H9 (cell line): ENCODE measurements around the gene SOCS6. TPM values are rescaled to one million over a fixed set of nuclear protein-coding genes. Genes with fewer than 3 reads are reported as not detected.

Source experiments
- DNase-seq: peaks from one replicate; pipeline ENCODE4 v3.0.0-alpha.2; 2017
- H2AFZ ChIP-seq: one replicate; pipeline ENCODE4 v1.6.1; 2013; ENCODE audit warnings: mild to moderate bottlenecking, low read length, control low read depth, moderate library complexity
- H2AK5ac ChIP-seq: 2 replicates; pipeline ENCODE4 v1.6.1; 2013; ENCODE audit warnings: low read length, control low read depth, mixed read lengths; ENCODE audit not compliant: insufficient read length
- H2BK120ac ChIP-seq: one replicate; pipeline ENCODE4 v1.6.1; 2013; ENCODE audit warnings: low read depth, mild to moderate bottlenecking, low read length, control low read depth, inconsistent platforms; ENCODE audit not compliant: poor library complexity, severe bottlenecking
- H2BK12ac ChIP-seq: 2 replicates; pipeline ENCODE4 v1.6.1; 2013; ENCODE audit warnings: low read length, control low read depth, mixed read lengths, low read depth; ENCODE audit not compliant: insufficient read length
- H2BK15ac ChIP-seq: 2 replicates; pipeline ENCODE4 v1.6.1; 2013; ENCODE audit warnings: low read depth, low read length, control low read depth
- H2BK20ac ChIP-seq: one replicate; pipeline ENCODE4 v1.6.1; 2013; ENCODE audit warnings: low read depth, mild to moderate bottlenecking, low read length, control low read depth, inconsistent platforms; ENCODE audit not compliant: poor library complexity, severe bottlenecking
- H2BK5ac ChIP-seq: 2 replicates; pipeline ENCODE4 v1.6.1; 2013; ENCODE audit warnings: low read length, control low read depth, mixed read lengths; ENCODE audit not compliant: insufficient read length
- H3K14ac ChIP-seq: 2 replicates; pipeline ENCODE4 v1.6.1; 2013; ENCODE audit warnings: low read length, control low read depth; ENCODE audit not compliant: insufficient read depth
- H3K18ac ChIP-seq: 2 replicates; pipeline ENCODE4 v1.6.1; 2013; ENCODE audit warnings: low read depth, mild to moderate bottlenecking, mixed read lengths, low read length, control low read depth; ENCODE audit not compliant: insufficient read length
- H3K23ac ChIP-seq: 2 replicates; pipeline ENCODE4 v1.6.1; 2013; ENCODE audit warnings: low read length, control low read depth, mixed read lengths, low read depth; ENCODE audit not compliant: insufficient read length
- H3K23me2 ChIP-seq: 2 replicates; pipeline ENCODE4 v1.6.1; 2013; ENCODE audit warnings: low read depth, mild to moderate bottlenecking, mixed read lengths, low read length, control low read depth; ENCODE audit not compliant: insufficient read length, poor library complexity, severe bottlenecking
- H3K27ac ChIP-seq: 2 replicates; pipeline ENCODE4 v1.5.1; 2013; ENCODE audit warnings: low read length, control low read depth, mixed read lengths, low read depth; ENCODE audit not compliant: insufficient read length
- H3K27me3 ChIP-seq: 2 replicates; pipeline ENCODE4 v1.6.1; 2013; ENCODE audit warnings: low read length, control low read depth, inconsistent platforms; ENCODE audit not compliant: insufficient read depth
- H3K4ac ChIP-seq: 2 replicates; pipeline ENCODE4 v1.6.1; 2013; ENCODE audit warnings: low read depth, mild to moderate bottlenecking, control low read depth, inconsistent platforms, low read length, moderate library complexity
- H3K4me1 ChIP-seq: 2 replicates; pipeline ENCODE4 v1.6.1; 2013; ENCODE audit warnings: low read length, control low read depth, inconsistent platforms; ENCODE audit not compliant: insufficient read depth
- H3K4me2 ChIP-seq: 2 replicates; pipeline ENCODE4 v1.6.1; 2013; ENCODE audit warnings: low read length, control low read depth, mixed read lengths; ENCODE audit not compliant: insufficient read length, insufficient read depth
- H3K56ac ChIP-seq: 2 replicates; pipeline ENCODE4 v1.6.1; 2013; ENCODE audit warnings: low read depth, mild to moderate bottlenecking, mixed read lengths, low read length, control low read depth; ENCODE audit not compliant: insufficient read length
- H3K79me1 ChIP-seq: 2 replicates; pipeline ENCODE4 v1.6.1; 2013; ENCODE audit warnings: low read depth, mild to moderate bottlenecking, moderate library complexity, low read length, control low read depth, inconsistent platforms; ENCODE audit not compliant: insufficient read depth, poor library complexity, severe bottlenecking
- H3K79me2 ChIP-seq: 2 replicates; pipeline ENCODE4 v1.6.1; 2013; ENCODE audit warnings: low read length, control low read depth, inconsistent platforms; ENCODE audit not compliant: insufficient read depth
- H3K9ac ChIP-seq: 2 replicates; pipeline ENCODE4 v1.6.1; 2013; ENCODE audit warnings: low read length, control low read depth, mixed read lengths; ENCODE audit not compliant: insufficient read length; ENCODE audit errors: extremely low read depth
- H3K9me3 ChIP-seq: one replicate; pipeline ENCODE4 v1.6.1; 2013; ENCODE audit warnings: low read depth, low read length, inconsistent platforms; ENCODE audit not compliant: control insufficient read depth
- H3T11ph ChIP-seq: one replicate; pipeline ENCODE4 v1.6.1; 2013; ENCODE audit warnings: mild to moderate bottlenecking, low read length, control low read depth, inconsistent platforms
- H4K20me1 ChIP-seq: one replicate; pipeline ENCODE4 v1.6.1; 2013; ENCODE audit not compliant: control insufficient read depth, insufficient read length, insufficient read depth
- H4K5ac ChIP-seq: 2 replicates; pipeline ENCODE4 v1.6.1; 2013; ENCODE audit warnings: low read depth, mild to moderate bottlenecking, mixed read lengths, low read length, control low read depth; ENCODE audit not compliant: insufficient read length
- H4K8ac ChIP-seq: replicated peaks from 2 replicates; pipeline ENCODE4 v1.6.1; 2013; ENCODE audit warnings: low read length, control low read depth, mixed read lengths, low read depth; ENCODE audit not compliant: insufficient read length
- H4K91ac ChIP-seq: 2 replicates; pipeline ENCODE4 v1.6.1; 2013; ENCODE audit warnings: low read depth, mild to moderate bottlenecking, moderate library complexity, mixed read lengths, low read length, control low read depth; ENCODE audit not compliant: insufficient read length
- H3K27ac Mint-ChIP-seq, 3 experiments: 2 replicates in 2 of 3; 3 replicates in 1 of 3; pipeline ENCODE4 v1.8.0; 2020 to 2021; ENCODE audit warnings: mixed read lengths in 3 of 3, mild to moderate bottlenecking in 1 of 3, moderate library complexity in 1 of 3
- H3K27me3 Mint-ChIP-seq: 2 replicates; pipeline ENCODE4 v1.8.0; 2021; ENCODE audit warnings: low read depth, mild to moderate bottlenecking, moderate library complexity, mixed read lengths
- H3K36me3 Mint-ChIP-seq, 3 experiments: 2 replicates in 2 of 3; 3 replicates in 1 of 3; pipeline ENCODE4 v1.8.0; 2020 to 2021; ENCODE audit warnings: low read depth in 3 of 3, mixed read lengths in 3 of 3; ENCODE audit not compliant: insufficient read depth in 1 of 3
- H3K4me1 Mint-ChIP-seq, 2 experiments: 2 replicates each; pipeline ENCODE4 v1.8.0; 2020; ENCODE audit warnings: mixed read lengths in 2 of 2
- H3K4me3 Mint-ChIP-seq, 2 experiments: 2 replicates in 1 of 2; 3 replicates in 1 of 2; pipeline ENCODE4 v1.8.0; 2020 to 2021; ENCODE audit warnings: mild to moderate bottlenecking in 2 of 2, mixed read lengths in 2 of 2, moderate library complexity in 1 of 2
- H3K9me3 Mint-ChIP-seq, 2 experiments: 2 replicates in 1 of 2; 3 replicates in 1 of 2; pipeline ENCODE4 v1.8.0; 2020; ENCODE audit warnings: mild to moderate bottlenecking in 2 of 2, mixed read lengths in 2 of 2, moderate library complexity in 1 of 2
- WGBS: extraction: QIAGEN DNeasy Blood & Tissue Kit; methylation state at CpG from one replicate; pipeline ENCODE4 v1.1.7; 2013; ENCODE audit warnings: missing lambda C conversion rate, low lambda C conversion rate, mixed read lengths; ENCODE audit not compliant: insufficient read length; ENCODE audit errors: extremely low coverage; 5-methylcytosine and 5-hydroxymethylcytosine counted together
- total RNA-seq: library from RNA; stranded (reverse); gene quantifications from 2 replicates; pipeline ENCODE4 v1.2.1, GENCODE V29; 2021
- TF ChIP-seq, protein P1 (sequence below): fragments of 200-600 bp; sonication (generic); conservative IDR thresholded peaks from 3 replicates; pipeline ENCODE4 v1.8.0; 2021; ENCODE audit warnings: antibody characterized with exemption, mild to moderate bottlenecking

SOCS6 gene
- total RNA-seq, 1 experiment from 2014 or later: 24.5 TPM

DNA sequence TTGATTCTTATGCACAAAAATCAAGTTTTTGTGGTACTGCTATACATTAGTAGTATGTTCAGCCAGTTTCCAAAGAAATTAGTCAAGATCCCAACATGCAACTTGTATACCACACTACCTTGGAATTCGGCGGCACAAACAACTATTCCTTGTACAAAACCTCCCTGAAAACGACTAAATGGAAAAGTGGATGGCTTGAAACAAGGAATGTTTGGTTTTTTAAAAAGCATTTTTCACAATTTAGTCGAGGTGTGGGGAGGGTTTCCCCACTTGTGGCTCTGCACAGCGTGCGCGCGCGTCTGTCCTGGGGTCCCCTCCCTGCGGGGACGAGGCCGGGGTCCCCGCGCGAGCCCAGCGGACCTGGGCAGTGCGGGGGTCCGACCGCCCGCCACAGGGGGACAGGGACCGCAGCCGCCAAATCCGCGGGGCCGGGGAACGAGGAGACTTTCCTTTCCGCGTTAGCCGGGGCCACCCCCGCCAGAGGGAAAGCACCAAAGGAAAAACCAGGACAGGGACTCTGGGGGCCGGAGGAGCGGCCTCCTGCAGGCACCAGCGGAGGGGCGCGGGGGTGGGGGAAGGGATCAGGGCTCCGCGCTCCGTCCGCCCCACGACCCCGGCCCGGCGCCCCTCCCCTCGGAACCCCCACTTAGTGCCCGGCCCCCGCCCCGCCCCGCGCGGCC, 534 bp upstream of the SOCS6 start:
- Histone ChIP-seq H3K27ac (no peak overlapping the region), H3K9me3 (no peaks in the 10 kb centered on the region)

More for the DNA sequence above, 534 bp upstream of the SOCS6 start:
- H3K23ac ChIP-seq: no peak overlapping the region
- H3K4me2 ChIP-seq: peak overlapping the region; percentile 56
- H3K27me3 ChIP-seq: no peaks in the 10 kb centered on the region
- peak overlapping the region; percentile 78 for H2BK120ac ChIP-seq
- no peak overlapping the region for H4K91ac ChIP-seq
- no peak overlapping the region for H2BK15ac ChIP-seq
- H3K4ac ChIP-seq: no peak overlapping the region
- no peak overlapping the region for H3K56ac ChIP-seq
- no peaks in the 10 kb centered on the region for H3K79me1 ChIP-seq
- peaks cover 27% of the 10 kb centered on the region; the same call in 1 of the 2 replicates for H3K79me2 ChIP-seq
- peaks cover 9% of the 10 kb centered on the region for H3K23me2 ChIP-seq
- H3K4me1 ChIP-seq: no peaks in the 10 kb centered on the region; the same call in 1 of the 2 replicates
- H3K18ac ChIP-seq: peak overlapping the region; percentile 17
- Mint-ChIP-seq H3K27ac (no peak overlapping the region), H3K36me3 (peaks cover 0 to 4% (median 1%) of the 10 kb centered on the region in 3 experiments; a peak in 1 of 7 replicates), H3K4me3 (peak overlapping the region; percentile 62 to 72), H3K4me1 (peaks cover 30 to 31% of the 10 kb centered on the region in 2 experiments), H3K27me3 (no peaks in the 10 kb centered on the region), H3K9me3 (peaks cover 0 to 2% of the 10 kb centered on the region in 2 experiments; a peak in 1 of 5 replicates)
- H4K8ac ChIP-seq: no peak overlapping the region
- H2BK20ac ChIP-seq: no peak overlapping the region
- no peak overlapping the region for H2AK5ac ChIP-seq
- WGBS: no CpG with 5 or more reads among the region's 50 CpGs
- DNase-seq: peak; percentile 45
- H3K9ac ChIP-seq: peak overlapping the region; percentile 80
- no peak overlapping the region for H3T11ph ChIP-seq
- H2AFZ ChIP-seq: no peak overlapping the region
- no peak overlapping the region for H2BK12ac ChIP-seq
- TF ChIP-seq, protein P1, sequence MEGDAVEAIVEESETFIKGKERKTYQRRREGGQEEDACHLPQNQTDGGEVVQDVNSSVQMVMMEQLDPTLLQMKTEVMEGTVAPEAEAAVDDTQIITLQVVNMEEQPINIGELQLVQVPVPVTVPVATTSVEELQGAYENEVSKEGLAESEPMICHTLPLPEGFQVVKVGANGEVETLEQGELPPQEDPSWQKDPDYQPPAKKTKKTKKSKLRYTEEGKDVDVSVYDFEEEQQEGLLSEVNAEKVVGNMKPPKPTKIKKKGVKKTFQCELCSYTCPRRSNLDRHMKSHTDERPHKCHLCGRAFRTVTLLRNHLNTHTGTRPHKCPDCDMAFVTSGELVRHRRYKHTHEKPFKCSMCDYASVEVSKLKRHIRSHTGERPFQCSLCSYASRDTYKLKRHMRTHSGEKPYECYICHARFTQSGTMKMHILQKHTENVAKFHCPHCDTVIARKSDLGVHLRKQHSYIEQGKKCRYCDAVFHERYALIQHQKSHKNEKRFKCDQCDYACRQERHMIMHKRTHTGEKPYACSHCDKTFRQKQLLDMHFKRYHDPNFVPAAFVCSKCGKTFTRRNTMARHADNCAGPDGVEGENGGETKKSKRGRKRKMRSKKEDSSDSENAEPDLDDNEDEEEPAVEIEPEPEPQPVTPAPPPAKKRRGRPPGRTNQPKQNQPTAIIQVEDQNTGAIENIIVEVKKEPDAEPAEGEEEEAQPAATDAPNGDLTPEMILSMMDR: no peak
- H4K20me1 ChIP-seq: no peaks in the 10 kb centered on the region
- H4K5ac ChIP-seq: no peak overlapping the region
- peak overlapping the region; percentile 88 for H3K14ac ChIP-seq
- H2BK5ac ChIP-seq: no peak overlapping the region
